Gastrocnemius medialis (tissue), 4 donors: ENCODE measurements around the gene CLMP. TPM values are rescaled to one million over a fixed set of nuclear protein-coding genes. Genes with fewer than 3 reads are reported as not detected.

Experiments
- ATAC-seq, 2 donors: fragments of 150-250 bp; one replicate each; pipeline ENCODE4 v1.9.1; 2016
- DNase-seq, 2 donors: peaks; one replicate each; pipeline ENCODE4 v3.0.0-alpha.2; 2019
- H3K27ac ChIP-seq, 4 donors: fragments of 200-600 bp; sonication (generic); 1 replicate in 1 of 4; 2 replicates in 3 of 4; pipeline ENCODE4 v1.5.1; 2016 to 2018; ENCODE audit warnings: mild to moderate bottlenecking in 2 of 4, moderate library complexity in 1 of 4
- H3K27me3 ChIP-seq, 3 donors: fragments of 200-600 bp; sonication (generic) in 2 of 3; 1 replicate in 1 of 3; 2 replicates in 2 of 3; pipeline versions ENCODE4 v1.5.1 to v1.6.0; 2016 to 2019; ENCODE audit warnings: mild to moderate bottlenecking in 1 of 3, moderate library complexity in 1 of 3
- H3K36me3 ChIP-seq, 2 donors: fragments of 200-600 bp; sonication (generic) in 1 of 2; one replicate each; pipeline ENCODE4 v1.5.1; 2017 to 2018
- H3K4me1 ChIP-seq, 2 donors: fragments of 200-600 bp; sonication (generic) in 1 of 2; one replicate each; pipeline ENCODE4 v1.5.1; 2016 to 2017; ENCODE audit warnings: mild to moderate bottlenecking in 2 of 2
- H3K4me3 ChIP-seq, 4 donors: fragments of 200-600 bp; sonication (generic) in 3 of 4; 1 replicate in 1 of 4; 2 replicates in 3 of 4; pipeline ENCODE4 v1.5.1; 2016 to 2019; ENCODE audit warnings: mild to moderate bottlenecking in 2 of 4
- H3K9me3 ChIP-seq, 3 donors: fragments of 200-600 bp; sonication (generic) in 2 of 3; 1 replicate in 1 of 3; 2 replicates in 2 of 3; pipeline ENCODE4 v1.5.1; 2016 to 2019
- CTCF ChIP-seq, 5 experiments: fragments of 450-650 bp in 3 of 5; fragments of 200-600 bp in 2 of 5; sonication (generic) in 2 of 5; IDR thresholded peaks in 4 of 5; conservative IDR thresholded peaks in 1 of 5; 1 replicate in 4 of 5; 2 replicates in 1 of 5; pipeline ENCODE4 v1.5.1; 2016 to 2019; ENCODE audit warnings: antibody characterized with exemption in 5 of 5, mild to moderate bottlenecking in 3 of 5, moderate library complexity in 3 of 5
- POLR2A ChIP-seq, 2 donors: fragments of 450-650 bp; IDR thresholded peaks; one replicate each; pipeline ENCODE4 v1.6.1; 2017; ENCODE audit warnings: antibody characterized with exemption in 2 of 2, mild to moderate bottlenecking in 2 of 2, moderate library complexity in 2 of 2
- in situ Hi-C, 4 donors: fragments of 200-750 bp; cut with MboI; loops; one replicate each; pipeline versions ENCODE4 v1.15.0 to v1.8.0; 2017; ENCODE audit warnings: low sequenced_read_pairs in 4 of 4
- intact Hi-C: fragments of 100-400 bp; cut with DNase I; formaldehyde crosslinking; loops from one replicate; pipeline ENCODE4 v1.15.1; 2023; ENCODE audit warnings: low total_unique reads
- total RNA-seq, 4 donors: library from RNA; depleted of rRNA; stranded (reverse); fragments of >200 nt; gene quantifications; one replicate each; pipeline versions ENCODE4 v1.1.0 to v1.2.3, GENCODE V29; 2016

The CLMP gene
- total RNA-seq, 4 donors from 2014 or later: 2.3 to 12.5 (median 4.4) TPM

DNA sequence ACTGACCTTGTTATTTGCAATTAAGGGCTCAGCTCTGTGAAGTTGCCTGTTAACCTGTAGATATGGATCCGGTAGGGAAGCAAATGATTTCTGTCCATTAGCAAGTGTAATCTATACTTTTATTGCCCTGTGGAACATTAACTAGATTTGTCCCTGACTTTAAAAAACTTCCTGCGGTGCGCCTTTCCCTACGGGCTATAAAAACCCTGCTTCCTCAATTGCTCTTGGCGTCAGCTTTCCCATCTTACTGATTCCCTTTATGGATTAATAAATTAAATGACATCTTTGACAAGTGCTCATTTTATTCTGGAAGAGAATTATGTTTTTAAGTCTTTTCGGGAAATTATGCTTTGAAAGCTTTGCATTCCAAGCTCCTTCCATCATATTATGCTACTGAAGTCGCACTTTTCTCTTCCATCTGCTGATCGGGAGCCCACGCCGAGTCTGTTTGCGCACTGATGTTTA lies 18.3 kb upstream of the CLMP start:
- no peak for TF ChIP-seq POLR2A (IDR thresholded peaks at IDR 0.05)
- TF ChIP-seq CTCF (IDR thresholded peaks at IDR 0.05 in 4 of 5, conservative IDR thresholded peaks at IDR 0.05 in 1 of 5): no peak

DNA sequence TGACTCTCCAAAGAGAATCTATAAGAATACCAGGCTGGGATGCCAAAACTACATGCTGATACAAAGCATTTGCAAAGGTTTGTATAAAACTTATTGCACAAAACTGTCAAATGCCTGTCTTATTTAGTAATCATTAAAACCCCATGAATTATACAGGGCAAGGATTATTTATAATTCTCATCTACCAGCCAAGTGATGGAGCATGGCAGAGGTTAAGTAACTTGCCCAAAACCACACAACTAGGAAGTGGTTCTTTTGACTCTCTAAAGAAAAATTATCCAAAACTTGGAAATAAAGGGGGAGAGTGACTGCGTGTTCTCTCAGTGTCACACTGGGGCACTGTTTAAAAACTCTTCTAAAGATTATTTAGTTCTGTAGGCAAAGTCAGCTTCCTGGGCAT lies 17.4 kb upstream of the CLMP start:
- Histone ChIP-seq H3K27ac (no peak overlapping the region), H3K36me3 (no peaks in the 10 kb centered on the region), H3K4me3 (no peak overlapping the region), H3K4me1 (no peaks in the 10 kb centered on the region), H3K27me3 (peaks cover 0 to 8% (median 3%) of the 10 kb centered on the region in 3 donors), H3K9me3 (no peaks in the 10 kb centered on the region)
- no peak for ATAC-seq
- no peak for DNase-seq
- in situ Hi-C loops (no loop called here), intact Hi-C loops (no loop called here)
- TF ChIP-seq POLR2A (IDR thresholded peaks at IDR 0.05) (no peak), CTCF (IDR thresholded peaks at IDR 0.05 in 4 of 5, conservative IDR thresholded peaks at IDR 0.05 in 1 of 5) (no peak)

More for the DNA sequence above, 18.3 kb upstream of the CLMP start:
- H3K4me3 ChIP-seq: no peak overlapping the region
- ATAC-seq: no peak
- no peaks in the 10 kb centered on the region for H3K9me3 ChIP-seq
- in situ Hi-C loops: no loop called here
- peaks cover 0 to 8% (median 3%) of the 10 kb centered on the region in 3 donors for H3K27me3 ChIP-seq
- no peaks in the 10 kb centered on the region for H3K4me1 ChIP-seq
- no peak for DNase-seq
- no peak overlapping the region for H3K27ac ChIP-seq
- no peaks in the 10 kb centered on the region for H3K36me3 ChIP-seq
- intact Hi-C loops: no loop called here

GRCh38 chr11:123211981-123212380 lies 16.9 kb upstream of the CLMP start:
- in situ Hi-C loops (no loop called here), intact Hi-C loops (no loop called here)
- peaks cover 0 to 8% (median 3%) of the 10 kb centered on the region in 3 donors for H3K27me3 ChIP-seq
- no peak overlapping the region for H3K27ac ChIP-seq
- no peaks in the 10 kb centered on the region for H3K9me3 ChIP-seq
- ATAC-seq: no peak
- H3K4me1 ChIP-seq: no peaks in the 10 kb centered on the region
- no peak overlapping the region for H3K4me3 ChIP-seq
- no peak for TF ChIP-seq POLR2A (IDR thresholded peaks at IDR 0.05)
- no peak for TF ChIP-seq CTCF (IDR thresholded peaks at IDR 0.05 in 4 of 5, conservative IDR thresholded peaks at IDR 0.05 in 1 of 5)
- no peaks in the 10 kb centered on the region for H3K36me3 ChIP-seq
- DNase-seq: no peak

DNA sequence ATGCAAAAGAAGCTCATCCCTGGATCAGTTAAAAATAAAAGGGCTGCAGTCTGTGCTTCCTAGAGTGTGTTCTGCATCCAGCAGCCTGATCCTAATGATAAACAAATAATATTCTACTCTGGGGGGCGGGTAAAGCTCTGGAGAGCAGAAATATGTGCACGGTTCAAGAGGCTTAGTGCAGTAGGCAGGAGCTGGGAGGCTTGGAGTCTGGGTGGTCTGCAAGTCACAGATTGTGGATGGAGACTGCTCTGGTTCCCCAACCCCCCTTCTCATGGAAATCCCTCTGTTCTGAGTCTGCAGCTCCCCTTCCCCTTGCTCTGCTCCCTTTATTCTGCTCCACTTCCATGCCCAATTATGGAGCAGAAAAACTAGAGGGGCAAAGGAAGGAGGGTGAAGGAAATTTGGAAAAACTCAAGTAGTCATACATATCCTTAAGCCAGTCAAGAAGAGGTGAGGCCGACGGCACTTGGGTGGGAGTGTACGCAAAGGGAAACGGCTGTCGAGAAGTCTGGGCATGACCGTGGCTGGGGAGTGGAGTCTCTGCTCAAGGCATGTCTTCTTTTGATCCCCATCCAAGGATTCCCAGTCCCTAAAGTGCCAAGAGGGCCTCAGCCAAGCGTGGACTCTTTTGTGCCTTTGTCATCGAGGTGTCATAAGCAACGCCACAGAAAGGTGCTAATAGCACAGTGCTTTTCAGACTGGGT lies 16.3 kb upstream of the CLMP start:
- in situ Hi-C loops (no loop called here), intact Hi-C loops (no loop called here)
- peaks cover 0 to 8% (median 3%) of the 10 kb centered on the region in 3 donors for H3K27me3 ChIP-seq
- no peaks in the 10 kb centered on the region for H3K36me3 ChIP-seq
- TF ChIP-seq CTCF (IDR thresholded peaks at IDR 0.05 in 4 of 5, conservative IDR thresholded peaks at IDR 0.05 in 1 of 5): no peak
- TF ChIP-seq POLR2A (IDR thresholded peaks at IDR 0.05): no peak
- ATAC-seq: no peak
- no peak overlapping the region for H3K27ac ChIP-seq
- no peak overlapping the region for H3K4me3 ChIP-seq
- H3K4me1 ChIP-seq: no peaks in the 10 kb centered on the region
- H3K9me3 ChIP-seq: no peaks in the 10 kb centered on the region
- DNase-seq: no peak
